ENCODE results near the gene HCFC1R1. TPM values are rescaled to one million over a fixed set of nuclear protein-coding genes. Genes with fewer than 3 reads are reported as not detected.

Gene HCFC1R1
- total RNA-seq, 1 experiment from 2014 or later, result 61.3 TPM

GRCh38 chr16:3015865-3016521 is 7.7 kb downstream of the HCFC1R1 start:
- H2BK15ac ChIP-seq (ENCODE audit: low read depth, low read length), result no peak overlapping the region
- H3K4me2 ChIP-seq (ENCODE audit: insufficient read depth, insufficient read length, low read length), result peak overlapping the region; percentile 36
- no peak overlapping the region for H2BK5ac ChIP-seq (ENCODE audit: insufficient read length, low read length)
- H3K27ac ChIP-seq (ENCODE audit: insufficient read length, low read depth, low read length), result no peak overlapping the region
- H3K4me1 ChIP-seq (ENCODE audit: insufficient read depth, low read length), result no peaks in the 10 kb centered on the region; the same call in 1 of the 2 replicates
- H4K20me1 ChIP-seq (ENCODE audit: control insufficient read depth, insufficient read depth, insufficient read length), result no peaks in the 10 kb centered on the region
- peaks cover 11% of the 10 kb centered on the region for H3K27me3 Mint-ChIP-seq (ENCODE audit: low read depth)
- no peaks in the 10 kb centered on the region for H3K27me3 ChIP-seq (ENCODE audit: insufficient read depth, low read length)
- no peak overlapping the region for H3K18ac ChIP-seq (ENCODE audit: insufficient read length, low read depth, low read length)
- H3K14ac ChIP-seq (ENCODE audit: insufficient read depth, low read length), result no peak overlapping the region; the same call in 1 of the 2 replicates
- H3K9me3 ChIP-seq (ENCODE audit: control insufficient read depth, low read depth, low read length), result no peaks in the 10 kb centered on the region
- no peaks in the 10 kb centered on the region; a peak in 2 of 5 replicates for H3K9me3 Mint-ChIP-seq
- no peak overlapping the region for H3K23ac ChIP-seq (ENCODE audit: insufficient read length, low read depth, low read length)
- no peak overlapping the region for H4K91ac ChIP-seq (ENCODE audit: insufficient read length, low read depth, low read length)
- peaks cover 21% of the 10 kb centered on the region for H3K23me2 ChIP-seq (ENCODE audit: insufficient read length, low read depth, low read length, poor library complexity, severe bottlenecking)
- peak overlapping the region; percentile 91 to 96 for H3K4me3 Mint-ChIP-seq
- no peak overlapping the region for H2BK12ac ChIP-seq (ENCODE audit: insufficient read length, low read depth, low read length)
- H3K4me1 Mint-ChIP-seq, result peaks cover 44 to 76% of the 10 kb centered on the region in 2 experiments
- H2BK120ac ChIP-seq (ENCODE audit: low read depth, low read length, poor library complexity, severe bottlenecking), result no peak overlapping the region
- no peak overlapping the region for H3K4ac ChIP-seq (ENCODE audit: low read depth, low read length)
- H3K79me2 ChIP-seq (ENCODE audit: insufficient read depth, low read length), result peaks cover 9% of the 10 kb centered on the region; the same call in 1 of the 2 replicates
- no peak for TF ChIP-seq CTCF (conservative IDR thresholded peaks at IDR 0.05)
- H3K9ac ChIP-seq (ENCODE audit: extremely low read depth, insufficient read length, low read length), result no peak overlapping the region
- no CpG with 5 or more reads among the region's 13 CpGs for WGBS (ENCODE audit: extremely low coverage, insufficient read length, low lambda C conversion rate)
- no peak overlapping the region for H2AK5ac ChIP-seq (ENCODE audit: insufficient read length, low read length)
- no peak overlapping the region for H3T11ph ChIP-seq (ENCODE audit: low read length)
- H2AFZ ChIP-seq (ENCODE audit: low read length), result no peak overlapping the region
- peaks cover 21 to 32% (median 30%) of the 10 kb centered on the region in 3 experiments for H3K36me3 Mint-ChIP-seq (ENCODE audit: insufficient read depth in 1 of 3, low read depth in 3 of 3)
- peak overlapping the region in 2 of 3 experiments; percentile 88 to 92; a peak in 3 of 7 replicates for H3K27ac Mint-ChIP-seq
- H2BK20ac ChIP-seq (ENCODE audit: low read depth, low read length, poor library complexity, severe bottlenecking), result no peak overlapping the region
- H3K79me1 ChIP-seq (ENCODE audit: insufficient read depth, low read depth, low read length, poor library complexity, severe bottlenecking), result no peaks in the 10 kb centered on the region
- no peak for DNase-seq
- no peak overlapping the region for H3K56ac ChIP-seq (ENCODE audit: insufficient read length, low read depth, low read length)
- no peak overlapping the region for H4K5ac ChIP-seq (ENCODE audit: insufficient read length, low read depth, low read length)
- no peak overlapping the region for H4K8ac ChIP-seq (replicated peaks; ENCODE audit: insufficient read length, low read depth, low read length)

All from H9 (cell line).